ENCODE measurements around the gene CGN.

CGN gene

DNA sequence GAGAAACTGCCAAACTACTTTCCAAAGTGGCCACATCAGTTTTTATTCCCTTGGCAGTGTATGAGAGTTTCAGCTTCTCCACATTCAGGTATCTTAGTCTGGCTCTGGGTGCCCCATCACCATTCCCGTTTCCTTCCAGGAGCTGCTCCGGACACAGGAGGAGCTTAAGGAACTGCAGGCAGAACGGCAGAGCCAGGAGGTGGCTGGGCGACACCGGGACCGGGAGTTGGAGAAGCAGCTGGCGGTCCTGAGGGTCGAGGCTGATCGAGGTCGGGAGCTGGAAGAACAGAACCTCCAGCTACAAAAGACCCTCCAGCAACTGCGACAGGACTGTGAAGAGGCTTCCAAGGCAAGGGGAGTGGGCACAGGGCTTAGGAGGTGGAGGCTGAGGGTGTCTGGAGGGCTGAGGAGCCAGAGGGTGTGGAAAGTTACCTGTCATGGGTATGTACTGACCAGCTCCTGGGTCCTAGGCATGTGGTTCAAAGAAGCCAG lies 18.1 kb downstream of the CGN start:
- DNase-seq, result no peak

DNA sequence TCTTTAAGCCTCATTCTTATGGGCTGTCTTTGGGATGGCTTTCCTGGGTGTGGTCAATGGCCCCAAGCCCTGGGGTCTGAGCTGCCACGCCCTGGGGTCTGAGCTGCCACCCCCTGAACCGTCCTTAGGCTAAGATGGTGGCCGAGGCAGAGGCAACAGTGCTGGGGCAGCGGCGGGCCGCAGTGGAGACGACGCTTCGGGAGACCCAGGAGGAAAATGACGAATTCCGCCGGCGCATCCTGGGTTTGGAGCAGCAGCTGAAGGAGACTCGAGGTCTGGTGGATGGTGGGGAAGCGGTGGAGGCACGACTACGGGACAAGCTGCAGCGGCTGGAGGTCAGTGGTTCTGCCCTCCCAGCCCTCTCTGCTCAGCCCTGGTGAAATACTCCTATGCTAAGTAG lies 18.6 kb downstream of the CGN start:
- DNase-seq, result no peak

DNA sequence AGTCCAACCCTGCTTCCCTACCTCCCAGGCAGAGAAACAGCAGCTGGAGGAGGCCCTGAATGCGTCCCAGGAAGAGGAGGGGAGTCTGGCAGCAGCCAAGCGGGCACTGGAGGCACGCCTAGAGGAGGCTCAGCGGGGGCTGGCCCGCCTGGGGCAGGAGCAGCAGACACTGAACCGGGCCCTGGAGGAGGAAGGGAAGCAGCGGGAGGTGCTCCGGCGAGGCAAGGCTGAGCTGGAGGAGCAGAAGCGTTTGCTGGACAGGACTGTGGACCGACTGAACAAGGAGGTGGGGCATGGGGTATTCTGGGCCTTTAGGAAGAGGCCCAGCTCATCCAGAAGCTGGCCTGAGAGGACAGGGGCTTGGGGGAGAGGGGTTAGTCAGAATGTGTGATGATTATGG lies 19.3 kb downstream of the CGN start:
- DNase-seq, result no peak

DNA sequence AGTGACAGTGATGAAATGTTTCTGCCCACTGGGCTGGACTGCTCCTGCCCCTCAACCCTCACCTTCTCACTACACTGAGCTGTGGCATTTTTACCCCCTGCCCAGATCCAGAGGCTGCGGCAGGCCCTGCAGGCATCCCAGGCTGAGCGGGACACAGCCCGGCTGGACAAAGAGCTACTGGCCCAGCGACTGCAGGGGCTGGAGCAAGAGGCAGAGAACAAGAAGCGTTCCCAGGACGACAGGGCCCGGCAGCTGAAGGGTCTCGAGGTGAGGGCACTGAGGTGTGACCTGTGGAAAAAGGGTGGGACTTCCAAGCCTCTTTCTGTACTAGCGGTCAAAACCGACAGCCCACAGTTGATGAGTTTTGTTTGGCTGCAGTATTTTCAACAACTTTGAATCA lies 22.7 kb downstream of the CGN start:
- no peak for DNase-seq

DNA sequence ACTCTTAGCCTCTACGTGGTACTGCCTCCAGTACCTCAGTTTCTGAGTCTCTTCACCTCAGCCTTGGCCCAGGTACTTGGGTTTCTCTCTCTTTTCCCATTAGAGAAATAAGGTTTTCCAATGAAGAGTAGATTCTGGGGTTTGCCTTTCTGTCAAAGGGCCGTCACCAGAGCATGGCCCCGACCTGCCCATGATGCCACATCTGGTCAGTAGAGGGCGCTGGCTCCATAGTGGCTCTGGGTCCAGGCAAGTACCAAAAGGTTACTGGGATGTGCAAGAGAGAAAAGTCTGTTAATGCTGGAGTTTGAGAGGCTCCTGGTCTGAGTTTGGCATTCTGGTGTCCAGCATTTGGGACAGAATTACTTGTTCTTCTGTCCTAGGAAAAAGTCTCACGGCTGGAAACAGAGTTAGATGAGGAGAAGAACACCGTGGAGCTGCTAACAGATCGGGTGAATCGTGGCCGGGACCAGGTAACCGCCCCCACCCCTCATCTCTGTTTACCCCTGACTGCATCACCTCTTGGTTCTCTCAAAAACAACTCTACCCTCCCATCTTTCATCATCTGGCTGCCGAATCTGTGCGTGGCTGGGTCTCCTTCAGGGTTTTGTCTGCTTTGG lies 23.6 kb downstream of the CGN start:
- peak; percentile 50 for DNase-seq

DNA sequence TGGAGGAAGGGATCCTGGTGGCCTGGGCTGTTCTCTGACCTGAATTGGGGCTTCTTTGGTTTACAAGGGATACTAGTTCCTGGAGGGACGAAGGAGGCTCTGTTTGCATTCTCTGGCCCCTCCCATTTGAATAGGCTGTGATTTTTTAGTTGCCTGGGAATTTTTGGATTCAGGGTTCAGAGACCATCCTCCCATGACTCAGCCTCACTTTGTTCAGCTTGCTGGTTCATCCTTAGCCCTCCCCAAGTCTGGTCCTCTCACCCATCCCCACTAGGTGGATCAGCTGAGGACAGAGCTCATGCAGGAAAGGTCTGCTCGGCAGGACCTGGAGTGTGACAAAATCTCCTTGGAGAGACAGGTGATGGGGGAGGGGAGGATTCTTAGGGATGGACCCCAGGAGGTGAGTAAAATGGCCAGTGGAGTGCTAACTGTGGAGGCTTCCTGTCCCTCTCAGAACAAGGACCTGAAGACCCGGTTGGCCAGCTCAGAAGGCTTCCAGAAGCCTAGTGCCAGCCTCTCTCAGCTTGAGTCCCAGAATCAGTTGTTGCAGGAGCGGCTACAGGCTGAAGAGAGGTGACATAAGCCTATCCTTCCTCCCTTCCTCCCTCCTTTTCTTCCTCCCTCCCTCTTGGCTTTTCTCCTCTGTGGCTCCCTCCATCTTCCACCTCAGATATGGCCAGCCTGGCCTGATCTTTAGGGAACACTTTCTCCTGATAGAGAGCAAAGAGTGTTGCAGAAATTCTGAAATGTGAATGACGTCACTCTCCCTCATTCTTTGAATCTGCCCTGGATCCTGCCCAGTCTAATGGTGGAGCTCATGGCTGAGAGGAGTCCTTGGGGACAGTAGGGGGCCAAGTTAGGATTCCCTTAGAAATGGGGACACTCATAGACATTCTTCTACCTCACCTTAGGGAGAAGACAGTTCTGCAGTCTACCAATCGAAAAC lies 24.4 kb downstream of the CGN start:
- DNase-seq, result no peak

DNA sequence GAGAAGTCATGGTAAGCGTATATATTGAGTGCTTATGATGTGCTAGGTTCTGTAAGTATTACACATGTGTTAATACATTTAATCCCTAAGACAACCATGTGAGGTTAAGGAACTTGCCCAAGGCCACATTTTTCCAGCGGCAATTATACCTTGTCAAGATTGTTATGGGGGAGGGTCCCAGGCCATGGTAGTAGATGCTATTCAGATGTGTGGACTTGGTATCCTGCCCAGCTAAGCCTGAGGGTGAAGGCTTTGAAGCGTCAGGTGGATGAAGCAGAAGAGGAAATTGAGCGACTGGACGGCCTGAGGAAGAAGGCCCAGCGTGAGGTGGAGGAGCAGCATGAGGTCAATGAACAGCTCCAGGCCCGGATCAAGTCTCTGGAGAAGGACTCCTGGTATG lies 25.3 kb downstream of the CGN start:
- no peak for DNase-seq

DNA sequence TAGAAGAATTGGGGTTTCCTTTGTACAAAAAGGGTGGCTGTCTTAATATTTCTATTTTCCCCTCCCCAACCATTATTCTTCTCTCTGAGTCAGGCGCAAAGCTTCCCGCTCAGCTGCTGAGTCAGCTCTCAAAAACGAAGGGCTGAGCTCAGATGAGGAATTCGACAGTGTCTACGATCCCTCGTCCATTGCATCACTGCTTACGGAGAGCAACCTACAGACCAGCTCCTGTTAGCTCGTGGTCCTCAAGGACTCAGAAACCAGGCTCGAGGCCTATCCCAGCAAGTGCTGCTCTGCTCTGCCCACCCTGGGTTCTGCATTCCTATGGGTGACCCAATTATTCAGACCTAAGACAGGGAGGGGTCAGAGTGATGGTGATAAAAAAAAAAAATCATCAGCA lies 25.9 kb downstream of the CGN start:
- DNase-seq, result no peak

DNA sequence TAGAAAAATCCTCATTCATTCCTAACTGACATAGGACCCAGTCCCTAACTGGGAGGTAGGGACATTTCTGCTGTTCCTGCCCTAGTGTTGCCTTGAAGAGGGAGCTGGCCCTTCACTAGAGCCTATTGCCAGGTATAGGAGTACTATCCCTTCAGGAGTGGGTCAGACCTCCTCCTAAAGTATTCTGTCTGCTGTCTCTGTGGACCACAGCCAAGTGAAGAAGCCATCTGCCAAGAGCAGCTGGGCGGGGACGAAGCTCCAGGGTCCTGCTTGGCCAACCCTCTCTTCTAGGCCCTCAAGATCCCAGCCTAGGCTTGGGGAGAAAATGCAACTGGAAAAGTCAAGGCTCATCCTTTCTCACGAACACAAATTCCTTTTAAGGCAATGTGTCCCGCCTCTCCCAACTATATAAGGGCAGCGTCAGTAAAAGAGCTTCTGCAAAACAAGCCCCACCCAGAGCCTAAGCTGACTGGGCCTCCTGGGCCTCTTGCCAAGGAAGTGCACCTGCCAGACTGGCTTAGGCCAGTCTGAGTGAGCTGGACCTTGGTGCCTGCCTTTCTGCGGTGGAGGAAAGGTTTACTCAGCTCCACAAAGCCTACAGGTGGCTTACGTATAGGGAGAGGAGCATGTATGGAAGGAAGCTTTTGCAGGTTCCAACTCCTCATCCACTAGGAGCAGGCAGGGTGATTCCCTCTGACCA lies 28.3 kb downstream of the CGN start:
- peak; percentile 74 for DNase-seq

DNA sequence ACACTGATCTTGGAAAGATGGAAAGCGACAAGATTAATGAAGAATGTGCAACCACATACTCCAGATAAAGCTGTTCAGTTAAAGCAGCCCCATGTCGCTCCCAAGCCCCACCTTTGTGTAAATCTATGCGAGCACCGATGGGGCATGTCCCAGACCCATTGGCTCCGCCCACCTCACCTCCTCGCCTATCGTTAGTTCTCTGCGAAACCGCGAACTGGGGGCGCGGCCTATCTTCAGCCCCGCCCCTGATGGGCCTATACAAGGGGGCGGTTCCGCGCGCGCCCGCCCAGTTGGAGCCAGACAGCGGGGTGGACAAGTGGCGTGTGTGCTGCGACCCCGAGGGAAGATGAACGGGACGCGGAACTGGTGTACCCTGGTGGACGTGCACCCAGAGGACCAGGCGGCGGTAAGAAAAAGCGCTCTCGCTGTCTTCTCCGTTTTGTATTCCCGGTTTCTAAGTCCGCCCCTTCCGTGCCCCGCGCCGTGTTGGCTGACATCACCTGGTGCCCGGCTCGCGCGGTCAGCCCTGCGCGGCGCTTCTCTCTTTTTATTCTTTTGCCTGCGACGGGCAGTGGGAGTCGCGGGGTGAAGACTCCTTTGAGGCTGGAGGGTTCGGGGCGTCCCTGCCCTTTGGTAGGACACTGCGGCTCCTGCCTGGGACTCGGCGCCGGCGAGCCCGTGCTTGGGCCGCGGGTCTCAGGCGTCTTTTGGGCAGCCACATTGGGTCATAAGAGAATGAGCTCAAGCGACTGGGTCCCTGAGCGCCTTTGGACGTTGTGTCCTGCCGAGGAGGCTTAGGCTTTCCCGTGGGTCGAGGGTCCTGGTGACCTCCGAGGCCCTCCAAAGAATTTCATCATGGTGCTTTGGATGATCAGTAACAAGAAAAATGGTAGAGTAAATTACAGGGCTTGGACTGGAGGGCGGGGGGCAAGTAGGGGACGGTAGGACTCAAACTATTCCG lies 29.1 kb downstream of the CGN start, which contains the start of gene TUFT1:
Gene TUFT1, plus strand, starts transcription at position 289 of the 961 bp plus-strand sequence. Its CDS starts 58 bp downstream, at position 347.
- peak; percentile 91 for DNase-seq

DNA sequence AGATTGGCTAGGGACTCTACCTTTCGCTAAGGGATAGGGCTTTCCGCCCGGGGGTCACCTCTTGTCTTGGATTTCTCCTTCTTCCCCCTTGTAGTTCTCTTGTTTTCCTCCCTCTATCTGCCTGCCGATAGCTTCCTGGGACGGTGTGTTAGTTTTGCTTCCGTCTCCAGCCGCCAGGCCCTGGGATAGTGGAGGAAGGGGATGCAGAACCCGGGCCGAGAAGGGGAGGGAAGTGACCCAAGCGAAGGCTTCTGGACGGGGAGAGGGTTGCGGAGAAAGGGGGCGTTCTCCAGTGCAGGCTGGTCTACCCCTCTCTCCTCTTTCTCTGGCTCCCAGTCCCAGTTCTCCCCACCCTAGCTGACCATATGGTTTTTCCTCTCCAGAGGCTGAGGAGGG lies 29.8 kb downstream of the CGN start:
- peak; percentile 40 for DNase-seq

DNA sequence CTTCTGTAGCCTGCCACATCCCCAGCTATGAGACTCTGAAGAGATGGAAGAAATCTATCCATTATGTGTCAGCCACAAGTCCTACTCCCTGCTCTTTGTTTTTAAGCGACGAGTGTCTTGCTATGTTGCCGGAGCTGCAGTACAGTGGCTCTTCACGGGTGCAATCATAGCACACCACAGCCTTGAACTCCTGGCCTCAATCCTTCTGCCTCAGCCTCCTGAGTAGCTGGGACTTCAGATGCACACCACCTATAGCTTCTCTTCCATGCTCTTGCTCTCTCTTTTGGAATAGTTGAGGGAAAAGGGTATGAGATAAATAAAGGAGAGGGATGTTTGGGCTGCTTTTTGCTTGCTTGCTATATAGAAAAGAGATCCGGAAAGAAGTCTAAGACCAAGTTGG lies 30.6 kb downstream of the CGN start:
- no peak for DNase-seq

DNA sequence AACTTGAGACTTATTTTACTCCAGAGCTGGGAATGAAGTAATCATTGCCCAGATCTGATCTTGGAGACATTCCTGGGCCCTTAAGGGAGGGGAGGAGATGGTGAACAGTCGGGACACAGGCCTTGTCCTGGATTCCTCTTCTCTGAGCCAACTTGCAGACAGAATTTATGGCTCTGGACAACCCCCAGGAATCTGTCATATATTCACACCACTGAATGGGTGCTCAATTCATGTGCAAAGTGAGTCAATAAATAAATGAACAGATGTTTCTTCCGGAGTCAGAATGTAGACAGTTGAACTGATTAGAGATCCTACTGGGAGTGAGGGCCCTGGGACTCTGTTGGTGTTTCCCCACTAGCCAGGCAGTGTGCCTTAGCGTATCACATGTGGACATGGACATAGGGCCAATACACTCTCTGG lies 31.5 kb downstream of the CGN start:
- DNase-seq, result no peak

DNA sequence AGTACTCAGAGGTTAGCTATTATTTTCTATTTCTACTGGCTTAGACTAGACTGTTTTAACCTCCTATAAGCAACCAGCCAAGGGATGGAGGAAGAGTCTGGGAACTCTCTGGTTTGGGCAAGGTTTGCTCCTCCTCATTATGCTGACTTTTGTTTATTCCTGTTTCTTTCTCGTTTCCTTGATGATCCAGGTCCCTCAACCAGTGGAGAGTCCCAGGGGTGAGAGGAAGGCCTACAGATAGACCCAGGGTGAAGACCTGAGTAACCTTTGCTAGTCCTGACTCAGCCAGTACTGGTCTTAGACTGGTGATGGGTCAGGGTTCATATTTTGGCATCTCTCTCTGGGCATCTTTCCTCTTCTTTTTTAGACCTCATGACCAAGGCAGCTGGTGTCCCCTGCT lies 34.4 kb downstream of the CGN start:
- DNase-seq, result no peak

DNA sequence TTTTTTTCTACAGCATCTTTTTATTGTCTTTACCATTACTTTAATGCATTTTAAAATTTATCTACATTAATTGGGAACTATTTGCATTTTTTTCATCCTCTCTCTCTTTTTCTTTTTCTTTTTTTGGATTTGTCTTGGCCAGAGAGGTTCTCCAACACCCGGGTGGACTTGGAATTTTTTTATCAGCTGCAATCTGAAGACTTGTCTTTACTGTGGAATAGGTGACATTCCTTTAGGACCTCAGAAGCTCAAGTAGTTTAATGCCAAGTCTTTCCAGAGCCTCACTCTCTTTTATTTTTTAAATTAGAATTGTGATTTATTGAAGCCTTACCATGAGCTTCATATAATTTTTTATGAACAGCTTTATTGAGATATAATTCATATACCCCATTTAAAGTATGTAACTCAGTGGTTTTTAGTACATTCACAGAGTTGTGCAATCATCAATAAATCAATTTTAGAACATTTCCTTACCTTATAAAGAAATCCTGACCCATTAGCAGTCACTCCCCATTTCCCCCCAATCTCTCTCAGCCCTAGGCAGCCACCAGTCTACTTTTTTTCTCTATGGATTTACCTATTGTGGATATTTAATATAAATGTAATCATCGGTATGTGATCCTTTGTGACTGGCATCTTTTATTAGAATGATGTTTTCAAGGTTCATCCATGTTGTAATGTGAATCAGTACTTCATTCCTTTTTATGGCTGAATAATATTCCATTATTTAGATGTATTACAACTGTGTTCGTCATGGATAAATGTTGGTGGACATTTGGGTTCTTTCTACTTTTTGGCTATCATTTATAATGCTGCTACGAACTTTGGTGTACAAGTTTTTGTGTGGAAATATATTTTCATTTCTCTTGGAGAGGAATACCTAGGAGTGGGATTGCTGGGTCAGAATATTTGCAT lies 35.1 kb downstream of the CGN start:
- no peak for DNase-seq

DNA sequence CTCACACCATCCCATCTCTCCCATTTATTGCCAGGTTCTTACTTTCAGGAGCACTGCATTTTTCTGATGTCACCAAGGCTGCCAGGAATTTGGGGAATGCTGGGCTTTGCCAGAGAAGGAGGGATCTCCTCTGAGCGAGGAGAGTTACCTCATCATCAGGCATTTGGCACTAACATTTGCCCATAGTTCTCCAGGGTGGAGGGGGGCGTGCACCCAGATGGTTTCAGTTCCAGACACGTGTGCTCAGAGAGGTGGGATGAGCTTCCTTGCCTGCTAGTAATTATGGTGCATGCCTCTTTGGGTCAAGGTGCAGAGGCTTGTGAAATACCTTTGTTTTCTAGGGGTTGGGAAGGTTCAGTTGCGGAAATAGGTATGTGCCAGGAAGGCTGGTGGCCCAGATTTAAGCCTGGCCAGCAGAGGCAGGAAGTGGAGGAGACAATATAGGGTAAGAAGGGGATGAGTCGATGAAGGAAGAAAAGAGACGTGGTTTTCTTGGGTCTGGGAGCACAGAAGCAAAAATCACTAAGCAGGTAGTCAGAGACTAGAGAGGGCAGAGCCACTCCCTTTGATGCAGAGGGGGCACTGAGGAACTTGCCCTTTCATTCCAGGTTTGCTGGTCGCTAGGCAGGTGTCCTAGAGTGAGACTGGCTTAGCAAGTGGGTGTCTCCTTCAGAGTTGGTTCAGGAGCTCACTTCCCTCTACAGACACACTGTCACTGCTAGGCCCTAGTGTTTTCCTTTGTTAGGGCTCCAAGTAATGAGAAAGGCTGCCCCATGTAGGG lies 36.1 kb downstream of the CGN start:
- DNase-seq, result peak; percentile 64

DNA sequence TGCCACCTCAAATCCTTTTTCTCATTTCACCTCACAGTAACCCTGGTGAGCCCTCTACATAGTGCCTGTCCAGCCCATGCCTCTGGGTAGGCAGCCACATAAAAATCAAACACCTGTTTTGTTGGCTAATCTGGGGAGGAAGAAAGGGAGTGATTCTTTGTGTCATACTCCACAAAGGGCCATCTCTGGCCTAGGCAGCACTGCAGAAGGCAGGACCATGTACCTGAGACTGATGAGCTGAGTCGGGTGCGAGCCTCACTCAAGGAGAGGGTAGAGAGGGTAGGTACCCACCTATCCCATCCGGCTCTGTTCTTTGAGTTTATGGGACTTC lies 36.7 kb downstream of the CGN start:
- DNase-seq, result no peak

DNA sequence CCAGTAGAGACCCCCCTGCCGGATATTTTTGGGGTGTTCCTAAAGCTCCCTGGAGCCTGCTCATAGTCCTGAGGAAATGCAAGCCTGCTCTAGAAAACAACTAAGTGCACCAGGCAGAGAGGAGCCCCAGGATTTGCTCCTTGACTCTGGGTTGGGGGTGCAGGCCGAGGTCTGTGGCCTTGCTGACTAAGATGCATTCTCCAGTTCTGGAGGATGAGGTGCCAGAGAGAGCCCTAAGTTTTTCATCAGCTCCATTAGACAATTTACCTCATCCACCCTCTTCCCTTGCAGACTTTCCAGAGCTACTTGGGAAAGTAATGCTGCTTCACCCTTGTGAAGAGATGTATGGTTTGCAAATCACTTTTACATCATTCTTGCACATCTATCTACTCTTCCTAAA lies 38.0 kb downstream of the CGN start:
- no peak for DNase-seq

DNA sequence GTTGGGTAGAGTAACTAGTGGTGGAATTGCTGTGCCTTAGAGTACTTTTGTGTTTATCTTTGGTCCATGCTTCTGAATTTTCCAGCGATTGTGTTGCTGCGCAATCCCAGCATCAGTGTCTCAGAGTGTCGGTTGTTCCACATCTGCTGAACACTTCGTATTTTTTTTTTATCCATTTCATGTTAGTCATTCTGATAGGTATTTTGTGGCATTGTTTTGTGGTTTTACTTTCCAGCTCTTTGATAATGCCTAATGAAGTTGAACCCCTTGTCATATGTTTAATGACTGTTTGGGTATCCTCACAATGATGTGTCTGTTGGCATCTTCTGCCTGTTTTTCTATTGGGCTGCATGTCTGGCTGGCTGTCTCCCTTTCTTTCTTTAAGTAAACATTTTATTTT lies 42.5 kb downstream of the CGN start:
- no peak for DNase-seq

DNA sequence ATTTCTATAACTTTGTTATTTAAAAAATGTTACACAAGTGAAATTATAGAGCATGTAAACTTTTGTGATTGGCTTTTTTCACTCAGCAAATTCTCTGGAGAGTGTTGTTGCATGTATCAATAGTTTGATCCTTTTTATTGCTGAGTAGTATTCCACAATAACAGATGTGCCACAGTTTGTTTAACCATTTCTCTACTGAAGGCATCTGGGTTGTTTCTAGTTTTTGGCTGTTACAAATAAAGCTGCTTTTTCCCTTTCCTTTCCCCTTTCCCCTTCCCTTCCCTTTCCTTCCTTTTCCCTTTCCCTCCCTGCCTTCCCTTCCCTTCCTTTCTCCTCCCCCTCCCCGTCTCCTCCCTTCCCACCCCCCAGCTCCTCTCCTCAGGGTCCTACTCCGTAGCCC lies 44.9 kb downstream of the CGN start:
- DNase-seq, result no peak

DNA sequence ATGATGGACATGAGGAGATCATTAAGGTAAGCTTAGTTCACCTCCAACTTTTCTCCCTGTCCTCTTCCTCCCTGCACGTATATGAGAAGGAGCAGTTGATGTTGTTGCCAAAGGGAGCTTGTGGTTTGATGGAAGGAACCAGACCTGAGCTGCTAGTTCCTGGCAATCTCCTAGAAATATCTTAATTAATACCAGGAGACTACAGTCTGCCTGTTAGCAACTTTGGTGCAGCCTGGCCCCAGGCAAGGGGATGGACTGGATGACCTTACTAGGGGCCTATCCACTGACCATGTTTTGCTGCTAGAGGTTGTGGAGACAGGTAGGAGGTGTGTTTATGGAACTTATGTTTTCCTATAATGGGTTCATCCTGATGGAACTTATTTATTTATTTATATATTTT lies 51.5 kb downstream of the CGN start:
- no peak for DNase-seq

All from left hindlimb (tissue), 1 donor.